Lung (tissue), 12 donors: ENCODE data around the gene PSMB8. TPM values are rescaled to one million over a fixed set of nuclear protein-coding genes. Genes with fewer than 3 reads are reported as not detected.

Experiments used
- ATAC-seq: fragments of 200-7000 bp; cut with Tn5 transposase; one replicate; pipeline ENCODE4 v1.9.1; 2020; ENCODE audit warnings: moderate number of reproducible peaks; ENCODE audit not compliant: insufficient read depth, low FRiP score
- DNase-seq, 3 donors: peaks; one replicate each; pipeline ENCODE4 v3.0.0-alpha.2; 2013 to 2017
- H3K27ac ChIP-seq, 2 donors: one replicate each; pipeline ENCODE4 v1.5.1; 2013; ENCODE audit warnings: mild to moderate bottlenecking in 2 of 2, moderate library complexity in 2 of 2, control low read depth in 1 of 2, inconsistent platforms in 1 of 2, low read depth in 1 of 2, low read length in 1 of 2
- H3K27me3 ChIP-seq, 3 donors: one replicate each; pipeline ENCODE4 v1.5.1; 2013; ENCODE audit warnings: low read length in 2 of 3; ENCODE audit not compliant: control insufficient read depth in 3 of 3, insufficient read depth in 3 of 3
- H3K36me3 ChIP-seq, 4 donors: one replicate each; pipeline ENCODE4 v1.5.1; 2013; ENCODE audit warnings: low read length in 4 of 4, mild to moderate bottlenecking in 1 of 4, moderate library complexity in 1 of 4; ENCODE audit not compliant: control insufficient read depth in 4 of 4, insufficient read depth in 4 of 4
- H3K4me1 ChIP-seq, 5 donors: one replicate each; pipeline ENCODE4 v1.5.1; 2013; ENCODE audit warnings: low read length in 5 of 5, mild to moderate bottlenecking in 2 of 5, moderate library complexity in 1 of 5; ENCODE audit not compliant: control insufficient read depth in 5 of 5, insufficient read depth in 5 of 5
- H3K4me3 ChIP-seq: one replicate; pipeline ENCODE4 v1.5.1; 2013; ENCODE audit warnings: mild to moderate bottlenecking, control low read depth, moderate library complexity
- H3K9ac ChIP-seq, 2 donors: one replicate each; pipeline ENCODE4 v1.5.1; 2013; ENCODE audit warnings: low read length in 2 of 2, control low read depth in 1 of 2; ENCODE audit not compliant: insufficient read depth in 1 of 2
- H3K9me3 ChIP-seq, 4 donors: one replicate each; pipeline ENCODE4 v1.5.1; 2013; ENCODE audit warnings: low read length in 3 of 4, mild to moderate bottlenecking in 1 of 4, moderate library complexity in 1 of 4; ENCODE audit not compliant: control insufficient read depth in 4 of 4, insufficient read depth in 3 of 4
- WGBS, 2 donors: extraction: QIAGEN DNeasy Blood & Tissue Kit; methylation state at CpG; one replicate each; pipeline ENCODE4 v1.1.7; 2013; 5-methylcytosine and 5-hydroxymethylcytosine counted together
- polyA plus RNA-seq, 2 donors: library from polyadenylated mRNA; stranded (reverse); fragments of 200-250 nt; gene quantifications; one replicate each; pipeline ENCODE4 v1.2.1, GENCODE V29; 2013
- total RNA-seq, 2 donors: library from RNA; depleted of rRNA in 1 of 2; stranded (reverse); fragments of >200 nt in 1 of 2; gene quantifications; one replicate each; pipeline ENCODE4 v1.2.1, GENCODE V29; 2014 to 2021
- TF ChIP-seq, protein P1 (sequence below): IDR thresholded peaks from 2 replicates; pipeline ENCODE4 v1.5.1; 2012; ENCODE audit warnings: mild to moderate bottlenecking; ENCODE audit errors: control extremely low read depth, extremely low read depth
- donor health status: control.
- donor health status: control.
- donor health status: Bipolar disorder and iron deficiency.
- donor health status: healthy.
- donor health status: DM: yes; HTN: yes; CAD: no.

Gene PSMB8
- total and polyA plus RNA-seq, 4 donors: 40.4 to 216 (median 105) TPM

DNA sequence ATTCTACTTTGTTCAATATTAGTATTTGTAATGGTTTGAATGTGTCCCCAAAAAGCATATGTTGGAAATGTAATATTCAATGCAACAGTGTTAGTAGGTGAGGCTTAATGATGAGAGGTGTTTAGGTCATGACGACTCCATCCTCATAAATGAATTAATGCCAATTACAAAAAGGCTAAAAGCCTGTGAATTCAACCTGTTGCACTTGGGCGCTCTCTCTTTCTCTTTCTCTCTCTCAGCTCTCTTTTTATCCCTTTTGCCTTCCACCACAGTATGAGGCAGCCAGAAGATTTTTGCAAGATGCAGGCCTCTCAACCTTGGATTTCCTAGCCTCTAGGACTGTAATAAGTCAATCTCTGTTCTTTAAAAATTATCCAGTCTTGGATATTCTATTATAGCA, 44.7 kb upstream of the PSMB8 start:
- DNase-seq (no peak), ATAC-seq (no peak)
- TF ChIP-seq, protein P1, sequence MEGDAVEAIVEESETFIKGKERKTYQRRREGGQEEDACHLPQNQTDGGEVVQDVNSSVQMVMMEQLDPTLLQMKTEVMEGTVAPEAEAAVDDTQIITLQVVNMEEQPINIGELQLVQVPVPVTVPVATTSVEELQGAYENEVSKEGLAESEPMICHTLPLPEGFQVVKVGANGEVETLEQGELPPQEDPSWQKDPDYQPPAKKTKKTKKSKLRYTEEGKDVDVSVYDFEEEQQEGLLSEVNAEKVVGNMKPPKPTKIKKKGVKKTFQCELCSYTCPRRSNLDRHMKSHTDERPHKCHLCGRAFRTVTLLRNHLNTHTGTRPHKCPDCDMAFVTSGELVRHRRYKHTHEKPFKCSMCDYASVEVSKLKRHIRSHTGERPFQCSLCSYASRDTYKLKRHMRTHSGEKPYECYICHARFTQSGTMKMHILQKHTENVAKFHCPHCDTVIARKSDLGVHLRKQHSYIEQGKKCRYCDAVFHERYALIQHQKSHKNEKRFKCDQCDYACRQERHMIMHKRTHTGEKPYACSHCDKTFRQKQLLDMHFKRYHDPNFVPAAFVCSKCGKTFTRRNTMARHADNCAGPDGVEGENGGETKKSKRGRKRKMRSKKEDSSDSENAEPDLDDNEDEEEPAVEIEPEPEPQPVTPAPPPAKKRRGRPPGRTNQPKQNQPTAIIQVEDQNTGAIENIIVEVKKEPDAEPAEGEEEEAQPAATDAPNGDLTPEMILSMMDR: no peak
- Histone ChIP-seq H3K9me3 (no peaks in the 10 kb centered on the region), H3K4me1 (peaks cover 0 to 16% (median 2%) of the 10 kb centered on the region in 5 donors), H3K36me3 (no peaks in the 10 kb centered on the region), H3K27me3 (peaks cover 0 to 7% (median 7%) of the 10 kb centered on the region in 3 donors), H3K9ac (no peak overlapping the region), H3K27ac (no peak overlapping the region), H3K4me3 (no peak overlapping the region)
- 91 to 94% methylated on average over 2 of the region's 2 CpGs for WGBS, 2 donors

DNA sequence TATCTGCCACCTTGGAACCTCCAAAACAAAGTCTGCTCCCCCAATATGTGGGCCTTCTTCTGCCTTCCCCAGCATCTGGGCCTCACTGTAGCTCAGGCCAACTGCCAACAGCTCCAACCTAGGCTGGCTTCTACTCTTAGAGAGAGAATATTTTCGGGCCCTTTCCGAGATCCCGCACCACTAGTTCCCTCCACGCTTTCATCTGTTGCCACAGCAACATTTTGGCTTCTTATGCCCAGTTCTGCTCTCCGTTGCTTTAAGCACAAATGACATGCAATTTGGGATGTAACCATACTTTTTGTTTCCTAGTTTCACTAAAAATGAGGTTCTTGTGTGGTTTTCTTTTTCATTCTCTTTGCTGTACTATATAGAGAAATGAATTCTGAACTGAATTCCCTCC, 43.8 kb upstream of the PSMB8 start:
- H3K27ac ChIP-seq: no peak overlapping the region
- 78 to 84% methylated on average over 5 of the region's 5 CpGs for WGBS, 2 donors

DNA sequence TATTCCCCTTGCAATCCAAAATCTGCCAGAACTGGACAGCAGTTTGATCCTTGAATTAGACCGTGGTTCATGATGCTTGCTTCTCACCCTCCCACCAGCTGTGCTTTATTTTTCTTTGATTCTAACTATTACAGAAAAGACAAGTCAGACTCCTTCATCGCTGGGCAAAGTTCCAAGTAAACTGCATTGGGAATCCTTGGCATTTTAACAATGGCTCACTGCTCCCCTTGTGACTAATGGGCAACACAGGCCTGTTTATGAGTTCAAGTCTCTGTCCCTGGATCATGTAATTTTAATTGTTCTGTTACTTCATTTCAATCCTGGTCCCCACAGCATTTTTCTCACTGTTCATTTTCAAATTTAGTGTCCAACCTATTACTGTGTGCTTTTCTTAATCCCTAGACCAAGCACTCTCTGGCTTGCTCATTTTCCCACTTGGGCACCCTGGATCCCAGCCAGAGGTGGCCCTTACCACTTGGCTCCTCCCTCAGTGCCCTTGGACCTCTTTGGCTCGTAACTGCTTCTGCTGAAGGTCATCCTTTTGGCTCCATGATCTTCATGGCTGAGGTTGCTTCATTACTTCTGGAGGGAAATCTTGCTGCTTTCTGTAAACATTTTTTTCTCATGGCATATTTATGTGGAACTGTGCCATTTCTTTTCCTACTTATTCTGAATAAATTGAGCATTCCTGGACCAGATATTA, 43.0 kb upstream of the PSMB8 start:
- 55 to 74% methylated on average over 3 of the region's 3 CpGs for WGBS, 2 donors
- Histone ChIP-seq H3K36me3 (no peaks in the 10 kb centered on the region), H3K9me3 (no peaks in the 10 kb centered on the region), H3K27me3 (peaks cover 0 to 14% (median 8%) of the 10 kb centered on the region in 3 donors), H3K4me1 (peaks cover 0 to 13% (median 2%) of the 10 kb centered on the region in 5 donors), H3K27ac (no peak overlapping the region), H3K9ac (no peak overlapping the region), H3K4me3 (no peak overlapping the region)
- TF ChIP-seq, protein P1: no peak
- DNase-seq: peak; percentile 24 to 65 (median 51)
- ATAC-seq: no peak

More for the DNA sequence above, 43.8 kb upstream of the PSMB8 start:
- peaks cover 0 to 11% (median 7%) of the 10 kb centered on the region in 3 donors for H3K27me3 ChIP-seq
- H3K9me3 ChIP-seq: no peaks in the 10 kb centered on the region
- no peak overlapping the region for H3K9ac ChIP-seq
- no peak overlapping the region for H3K4me3 ChIP-seq
- DNase-seq (peak in 2 of 3 donors; percentile 19 to 45), ATAC-seq (no peak)
- H3K4me1 ChIP-seq: peaks cover 0 to 13% (median 2%) of the 10 kb centered on the region in 5 donors
- TF ChIP-seq, protein P1: no peak
- H3K36me3 ChIP-seq: no peaks in the 10 kb centered on the region
